ENCODE measurements around the gene GMPR2. TPM values are rescaled to one million over a fixed set of nuclear protein-coding genes. Genes with fewer than 3 reads are reported as not detected.

The GMPR2 gene
- total RNA-seq, 1 experiment from 2014 or later, result 56.9 TPM

DNA sequence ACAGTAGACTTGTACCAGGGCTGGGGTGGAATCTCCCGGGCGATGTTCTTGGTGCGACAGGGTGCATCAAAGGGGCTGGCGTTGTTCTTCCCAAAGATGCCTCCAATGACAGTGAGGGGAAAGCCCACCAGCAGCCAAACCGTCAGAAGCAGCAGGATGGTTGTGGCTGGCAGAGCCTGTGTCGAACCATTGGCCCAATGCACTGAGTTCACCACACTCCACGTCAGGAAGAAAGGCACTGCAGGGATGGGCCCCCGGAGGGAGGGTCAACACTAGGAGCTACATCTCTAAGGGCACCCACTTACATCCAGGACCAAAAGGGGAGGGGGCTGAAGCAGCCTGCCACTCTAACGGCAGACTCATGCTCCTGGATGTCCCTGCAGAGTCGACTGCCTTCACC lies 42.3 kb upstream of the GMPR2 start:
- Histone ChIP-seq H2AFZ (ENCODE audit: low read length) (no peak overlapping the region), H3F3A (ENCODE audit: low read length, unreplicated experiment) (no peaks in the 10 kb centered on the region), H3K4me3 (ENCODE audit: low read length) (no peak overlapping the region), H3K9ac (ENCODE audit: low read length) (no peak overlapping the region), H3K79me2 (ENCODE audit: low read length) (peaks cover 61% of the 10 kb centered on the region), H3K4me1 (ENCODE audit: insufficient read depth, low read length) (peaks cover 17% of the 10 kb centered on the region), H3K9me3 (ENCODE audit: low read length) (no peaks in the 10 kb centered on the region), H4K20me1 (ENCODE audit: low read length) (no peaks in the 10 kb centered on the region), H3K27ac (ENCODE audit: low read length) (no peak overlapping the region), H3K9me2 (replicated peaks; ENCODE audit: low read length) (no peaks in the 10 kb centered on the region), H3K27me3 (ENCODE audit: low read length) (no peaks in the 10 kb centered on the region), H3K36me3 (ENCODE audit: low read depth, low read length) (peaks cover 24% of the 10 kb centered on the region; the same call in 1 of the 2 replicates), H3K4me2 (ENCODE audit: low read length) (no peak overlapping the region)
- POLR2A ChIA-PET (ENCODE audit: unreplicated experiment), result no interaction called here
- DNase-seq, result no peak
- ATAC-seq, result no peak
- CTCF ChIA-PET, result no interaction called here
- intact Hi-C loops (cut with micrococcal nuclease), result no loop called here
- no TSS peak for BruUV-seq (replicated peaks)
- TF ChIP-seq EZH2phosphoT487 (IDR thresholded peaks at IDR 0.05; ENCODE audit: borderline replicate concordance, low read length), result no peak
- TF ChIP-seq, protein P1, sequence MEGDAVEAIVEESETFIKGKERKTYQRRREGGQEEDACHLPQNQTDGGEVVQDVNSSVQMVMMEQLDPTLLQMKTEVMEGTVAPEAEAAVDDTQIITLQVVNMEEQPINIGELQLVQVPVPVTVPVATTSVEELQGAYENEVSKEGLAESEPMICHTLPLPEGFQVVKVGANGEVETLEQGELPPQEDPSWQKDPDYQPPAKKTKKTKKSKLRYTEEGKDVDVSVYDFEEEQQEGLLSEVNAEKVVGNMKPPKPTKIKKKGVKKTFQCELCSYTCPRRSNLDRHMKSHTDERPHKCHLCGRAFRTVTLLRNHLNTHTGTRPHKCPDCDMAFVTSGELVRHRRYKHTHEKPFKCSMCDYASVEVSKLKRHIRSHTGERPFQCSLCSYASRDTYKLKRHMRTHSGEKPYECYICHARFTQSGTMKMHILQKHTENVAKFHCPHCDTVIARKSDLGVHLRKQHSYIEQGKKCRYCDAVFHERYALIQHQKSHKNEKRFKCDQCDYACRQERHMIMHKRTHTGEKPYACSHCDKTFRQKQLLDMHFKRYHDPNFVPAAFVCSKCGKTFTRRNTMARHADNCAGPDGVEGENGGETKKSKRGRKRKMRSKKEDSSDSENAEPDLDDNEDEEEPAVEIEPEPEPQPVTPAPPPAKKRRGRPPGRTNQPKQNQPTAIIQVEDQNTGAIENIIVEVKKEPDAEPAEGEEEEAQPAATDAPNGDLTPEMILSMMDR (conservative IDR thresholded peaks at IDR 0.05; ENCODE audit: low read depth, low read length), result no peak

DNA sequence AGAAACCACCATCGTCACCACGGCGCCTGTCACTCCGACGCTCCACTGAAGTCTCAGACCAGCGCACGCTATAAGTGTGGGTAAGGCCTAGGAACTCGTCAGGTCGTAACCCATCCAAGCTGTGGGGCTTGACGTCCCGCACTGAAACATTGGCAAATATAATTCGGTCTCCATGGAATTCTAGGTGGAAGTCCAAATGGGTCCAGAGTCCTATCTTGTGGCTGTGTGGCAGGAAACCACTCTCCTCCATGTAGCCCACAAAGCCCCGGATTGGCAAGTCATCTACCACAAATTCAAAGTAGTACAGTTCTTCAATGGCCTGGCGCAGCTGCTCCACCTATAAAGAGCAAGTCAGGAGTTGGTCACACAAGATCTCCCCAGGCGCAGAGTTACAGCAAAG lies 39.8 kb upstream of the GMPR2 start:
- H3K27me3 ChIP-seq (ENCODE audit: low read length), result no peaks in the 10 kb centered on the region
- no peaks in the 10 kb centered on the region for H3F3A ChIP-seq (ENCODE audit: low read length, unreplicated experiment)
- H3K4me2 ChIP-seq (ENCODE audit: low read length), result no peak overlapping the region
- POLR2A ChIA-PET (ENCODE audit: unreplicated experiment), result no interaction called here
- H4K20me1 ChIP-seq (ENCODE audit: low read length), result no peaks in the 10 kb centered on the region
- H3K9ac ChIP-seq (ENCODE audit: low read length), result no peak overlapping the region
- no TSS peak for BruUV-seq (replicated peaks)
- H3K9me2 ChIP-seq (replicated peaks; ENCODE audit: low read length), result no peaks in the 10 kb centered on the region
- no peak overlapping the region for H3K27ac ChIP-seq (ENCODE audit: low read length)
- H3K4me3 ChIP-seq (ENCODE audit: low read length), result no peak overlapping the region
- peaks cover 10% of the 10 kb centered on the region for H3K4me1 ChIP-seq (ENCODE audit: insufficient read depth, low read length)
- DNase-seq, result no peak
- no peak for ATAC-seq
- TF ChIP-seq EZH2phosphoT487 (IDR thresholded peaks at IDR 0.05; ENCODE audit: borderline replicate concordance, low read length), result no peak
- no peak for TF ChIP-seq EZH2 (IDR thresholded peaks at IDR 0.05; ENCODE audit: low read length, unreplicated experiment)
- TF ChIP-seq, protein P1 (conservative IDR thresholded peaks at IDR 0.05; ENCODE audit: low read depth, low read length), result no peak
- no peaks in the 10 kb centered on the region for H3K9me3 ChIP-seq (ENCODE audit: low read length)
- H3K36me3 ChIP-seq (ENCODE audit: low read depth, low read length), result peaks cover 8% of the 10 kb centered on the region; the same call in 1 of the 2 replicates
- H2AFZ ChIP-seq (ENCODE audit: low read length), result no peak overlapping the region
- CTCF ChIA-PET, result no interaction called here
- peaks cover 66% of the 10 kb centered on the region for H3K79me2 ChIP-seq (ENCODE audit: low read length)
- intact Hi-C loops (cut with micrococcal nuclease), result no loop called here

DNA sequence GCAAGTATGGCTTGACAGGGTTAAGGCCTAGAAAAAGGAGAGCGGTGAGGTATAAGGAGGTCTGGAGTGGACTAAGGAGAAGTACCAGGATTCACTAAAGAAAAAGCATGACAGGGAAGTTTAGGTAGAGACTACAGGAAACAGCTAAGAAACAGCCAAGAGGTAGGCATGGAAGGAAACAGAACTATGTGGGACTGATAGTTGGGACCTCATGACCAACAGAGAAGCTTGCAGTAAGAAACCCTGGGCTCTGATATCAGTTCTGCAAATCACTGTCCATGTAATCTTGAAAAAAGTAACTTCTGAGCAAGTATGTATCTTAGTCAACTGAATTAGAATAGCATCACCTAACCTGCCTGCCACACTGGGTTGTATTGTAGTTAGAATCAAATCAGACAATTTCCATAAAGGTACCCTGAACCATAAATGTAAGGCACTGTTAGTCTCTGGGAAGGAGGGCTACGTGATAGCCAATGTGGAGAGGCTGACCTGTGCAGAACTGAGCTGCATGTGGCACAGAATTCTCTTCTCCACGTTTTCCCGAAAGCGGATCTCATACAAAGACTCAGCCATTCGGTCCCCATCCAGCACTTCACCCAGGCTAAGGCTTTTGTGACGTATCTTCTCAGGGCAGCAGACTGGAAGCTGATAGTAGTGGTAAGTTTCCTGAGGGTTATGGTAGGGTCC lies 38.4 kb upstream of the GMPR2 start:
- H3K9ac ChIP-seq (ENCODE audit: low read length), result peak overlapping the region; percentile 99; the same call in 1 of the 2 replicates
- no peaks in the 10 kb centered on the region for H3K27me3 ChIP-seq (ENCODE audit: low read length)
- no peaks in the 10 kb centered on the region for H4K20me1 ChIP-seq (ENCODE audit: low read length)
- peak overlapping the region; percentile 86 for H3K4me3 ChIP-seq (ENCODE audit: low read length)
- TF ChIP-seq EZH2phosphoT487 (IDR thresholded peaks at IDR 0.05; ENCODE audit: borderline replicate concordance, low read length), result no peak
- TF ChIP-seq EZH2 (IDR thresholded peaks at IDR 0.05; ENCODE audit: low read length, unreplicated experiment), result no peak
- TF ChIP-seq, protein P1 (conservative IDR thresholded peaks at IDR 0.05; ENCODE audit: low read depth, low read length), result no peak
- no peak overlapping the region for H3K27ac ChIP-seq (ENCODE audit: low read length)
- no peaks in the 10 kb centered on the region for H3K9me3 ChIP-seq (ENCODE audit: low read length)
- H3K36me3 ChIP-seq (ENCODE audit: low read depth, low read length), result peaks cover 8% of the 10 kb centered on the region; the same call in 1 of the 2 replicates
- peaks cover 59% of the 10 kb centered on the region for H3K79me2 ChIP-seq (ENCODE audit: low read length)
- peaks cover 9% of the 10 kb centered on the region for H3K4me1 ChIP-seq (ENCODE audit: insufficient read depth, low read length)
- ChIA-PET POLR2A (ENCODE audit: unreplicated experiment) (no interaction called here), CTCF (no interaction called here)
- ATAC-seq (no peak), DNase-seq (no peak)
- BruUV-seq (replicated peaks), result TSS peak; percentile 38
- H3F3A ChIP-seq (ENCODE audit: low read length, unreplicated experiment), result no peaks in the 10 kb centered on the region
- H3K9me2 ChIP-seq (replicated peaks; ENCODE audit: low read length), result no peaks in the 10 kb centered on the region
- H2AFZ ChIP-seq (ENCODE audit: low read length), result no peak overlapping the region
- intact Hi-C loops (cut with micrococcal nuclease), result no loop called here
- H3K4me2 ChIP-seq (ENCODE audit: low read length), result peak overlapping the region; percentile 97
